ENCODE measurements around the gene RBM38. TPM values are rescaled to one million over a fixed set of nuclear protein-coding genes. Genes with fewer than 3 reads are reported as not detected.

Gene RBM38
- total RNA-seq, 1 experiment from 2014 or later, result 50.0 TPM

GRCh38 chr20:57444394-57445048 is 53.3 kb downstream of the RBM38 start:
- no peaks in the 10 kb centered on the region for H3K36me3 ChIP-seq
- no peak for DNase-seq

GRCh38 chr20:57445298-57445697 is 54.1 kb downstream of the RBM38 start:
- Histone ChIP-seq H3K27me3 (peaks cover 5% of the 10 kb centered on the region; the same call in 1 of the 2 replicates), H3K36me3 (no peaks in the 10 kb centered on the region), H3K9me3 (peaks cover 4% of the 10 kb centered on the region; the same call in 1 of the 2 replicates), H3K4me3 (no peak overlapping the region)
- DNase-seq, result peak; percentile 41

More at GRCh38 chr20:57444394-57445048, 53.3 kb downstream of the RBM38 start:
- Histone ChIP-seq H3K27me3 (peaks cover 5% of the 10 kb centered on the region; the same call in 1 of the 2 replicates), H3K4me3 (no peak overlapping the region), H3K9me3 (peaks cover 4% of the 10 kb centered on the region; the same call in 1 of the 2 replicates)

- H3K4me3 ChIP-seq, result no peak overlapping the region
- H3K27me3 ChIP-seq, result peaks cover 5% of the 10 kb centered on the region; the same call in 1 of the 2 replicates
- no peak for DNase-seq
- no peaks in the 10 kb centered on the region for H3K36me3 ChIP-seq
- H3K9me3 ChIP-seq, result peaks cover 4% of the 10 kb centered on the region; the same call in 1 of the 2 replicates
These were observed 54.6 kb downstream of the RBM38 start for GRCh38 chr20:57445774-57446173.

- Histone ChIP-seq H3K27me3 (peaks cover 5% of the 10 kb centered on the region; the same call in 1 of the 2 replicates), H3K4me3 (no peak overlapping the region), H3K36me3 (no peaks in the 10 kb centered on the region), H3K9me3 (peaks cover 4% of the 10 kb centered on the region; the same call in 1 of the 2 replicates)
- DNase-seq, result no peak
These were observed 57.7 kb downstream of the RBM38 start for GRCh38 chr20:57448764-57449354.

- no peak for DNase-seq
- H3K9me3 ChIP-seq, result peaks cover 4% of the 10 kb centered on the region; the same call in 1 of the 2 replicates
These were observed 58.5 kb downstream of the RBM38 start for GRCh38 chr20:57449398-57450354.

GRCh38 chr20:57450419-57450818 is 59.2 kb downstream of the RBM38 start:
- no peak overlapping the region for H3K4me3 ChIP-seq
- H3K36me3 ChIP-seq, result no peaks in the 10 kb centered on the region
- no peak for DNase-seq
- H3K9me3 ChIP-seq, result peaks cover 4% of the 10 kb centered on the region; the same call in 1 of the 2 replicates
- H3K27me3 ChIP-seq, result peaks cover 5% of the 10 kb centered on the region; the same call in 1 of the 2 replicates

More at GRCh38 chr20:57449398-57450354, 58.5 kb downstream of the RBM38 start:
- no peak overlapping the region for H3K4me3 ChIP-seq
- H3K27me3 ChIP-seq, result peaks cover 5% of the 10 kb centered on the region; the same call in 1 of the 2 replicates
- no peaks in the 10 kb centered on the region for H3K36me3 ChIP-seq

GRCh38 chr20:57450931-57451330 is 59.7 kb downstream of the RBM38 start:
- H3K36me3 ChIP-seq, result no peaks in the 10 kb centered on the region
- H3K9me3 ChIP-seq, result peaks cover 2% of the 10 kb centered on the region; the same call in 1 of the 2 replicates
- DNase-seq, result no peak
- H3K27me3 ChIP-seq, result peaks cover 5% of the 10 kb centered on the region; the same call in 1 of the 2 replicates
- no peak overlapping the region for H3K4me3 ChIP-seq

- H3K9me3 ChIP-seq, result no peaks in the 10 kb centered on the region
- no peaks in the 10 kb centered on the region for H3K36me3 ChIP-seq
These were observed 60.2 kb downstream of the RBM38 start for GRCh38 chr20:57451431-57451794.

GRCh38 chr20:57451795-57452661 is 60.8 kb downstream of the RBM38 start:
- no peak overlapping the region for H3K4me3 ChIP-seq
- no peaks in the 10 kb centered on the region for H3K27me3 ChIP-seq
- H3K36me3 ChIP-seq, result no peaks in the 10 kb centered on the region
- H3K9me3 ChIP-seq, result no peaks in the 10 kb centered on the region
- DNase-seq, result no peak

More at GRCh38 chr20:57451431-57451794, 60.2 kb downstream of the RBM38 start:
- Histone ChIP-seq H3K27me3 (peaks cover 1% of the 10 kb centered on the region; the same call in 1 of the 2 replicates), H3K4me3 (no peak overlapping the region)
- DNase-seq, result no peak

- no peaks in the 10 kb centered on the region for H3K27me3 ChIP-seq
- H3K36me3 ChIP-seq, result no peaks in the 10 kb centered on the region
- no peak for DNase-seq
- H3K9me3 ChIP-seq, result no peaks in the 10 kb centered on the region
- no peak overlapping the region for H3K4me3 ChIP-seq
These were observed 64.2 kb downstream of the RBM38 start for GRCh38 chr20:57455386-57455785.

GRCh38 chr20:57456116-57456515 is 64.9 kb downstream of the RBM38 start:
- Histone ChIP-seq H3K4me3 (no peak overlapping the region), H3K36me3 (no peaks in the 10 kb centered on the region), H3K27me3 (no peaks in the 10 kb centered on the region), H3K9me3 (no peaks in the 10 kb centered on the region)
- no peak for DNase-seq

- Histone ChIP-seq H3K27me3 (no peaks in the 10 kb centered on the region), H3K36me3 (no peaks in the 10 kb centered on the region), H3K4me3 (no peak overlapping the region), H3K9me3 (no peaks in the 10 kb centered on the region)
- no peak for DNase-seq
These were observed 66.3 kb downstream of the RBM38 start for GRCh38 chr20:57457243-57458095.

- no peaks in the 10 kb centered on the region for H3K9me3 ChIP-seq
- no peaks in the 10 kb centered on the region for H3K36me3 ChIP-seq
- H3K4me3 ChIP-seq, result no peak overlapping the region
- DNase-seq, result peak; percentile 81
- H3K27me3 ChIP-seq, result no peaks in the 10 kb centered on the region
These were observed 67.4 kb downstream of the RBM38 start for GRCh38 chr20:57458400-57459160.
